IMR-90 (cell line): ENCODE results near the gene RGS17.

Experiments
- CTCF ChIP-seq: conservative IDR thresholded peaks from 2 replicates; pipeline ENCODE4 v1.5.1; 2012; ENCODE audit warnings: mild to moderate bottlenecking, low read depth, low read length, improper control_type of control experiment
- POLR2A ChIP-seq: IDR thresholded peaks from 2 replicates; pipeline ENCODE4 v1.6.1; 2012; ENCODE audit warnings: mild to moderate bottlenecking, low read depth, low read length
- RAD21 ChIP-seq: IDR thresholded peaks from 2 replicates; pipeline ENCODE4 v1.6.1; 2012; ENCODE audit warnings: low read length, improper control_type of control experiment

- no peak for TF ChIP-seq POLR2A
- no peak for TF ChIP-seq CTCF
- TF ChIP-seq RAD21, result no peak
Measured at GRCh38 chr6:152957796-152958195, 173.3 kb downstream of the RGS17 start.
